ENCODE results near the gene ZNF644.
"Not testable (repeated sequence)": the region's sequence is repeated elsewhere in the genome, so short reads cannot be mapped to it uniquely, and the experiment has no call there.

ZNF644 gene

DNA sequence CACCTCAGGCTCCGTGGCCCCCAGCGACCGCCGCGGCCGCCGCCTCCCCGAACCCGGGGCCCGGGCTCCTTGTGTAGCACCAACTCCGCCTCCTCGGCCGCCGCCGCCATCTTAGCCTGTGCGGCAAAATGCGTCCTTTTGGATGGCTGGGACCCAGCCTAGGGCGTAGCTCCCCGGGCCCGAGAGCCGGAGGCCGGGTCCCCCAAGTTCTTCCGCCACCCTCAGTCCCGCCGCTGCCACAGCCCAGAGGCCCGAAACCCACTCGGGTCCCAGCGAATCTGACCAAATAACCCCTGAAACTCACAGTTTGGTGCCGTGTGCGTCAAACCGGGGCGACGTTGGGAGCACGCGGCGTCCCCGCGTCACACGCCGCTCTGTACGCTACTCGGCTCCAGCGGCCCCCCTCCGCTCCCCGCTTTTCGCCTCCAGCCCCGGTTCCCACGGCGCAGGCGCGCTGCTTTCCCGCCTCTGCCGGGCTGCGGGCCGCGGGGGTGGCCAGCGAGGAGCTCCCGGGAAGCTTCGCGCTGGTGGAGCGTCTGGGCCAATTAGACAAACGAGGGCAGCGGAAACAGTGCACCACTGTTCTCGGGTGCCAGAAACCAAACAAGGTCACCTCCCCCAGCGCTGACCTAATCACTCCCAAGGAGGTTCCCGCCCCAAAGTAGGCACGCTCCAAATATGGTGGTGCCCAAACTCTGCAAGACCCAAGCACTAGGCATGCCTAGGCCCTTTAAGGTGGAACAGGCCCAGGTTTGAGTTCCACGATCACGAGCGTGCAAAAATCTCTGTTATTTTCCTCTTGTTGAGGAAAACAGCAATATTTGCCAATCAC is at the start of gene ZNF644:
ZNF644 (minus strand) TSS at position 350 of the 832 bp plus-strand sequence. CDS start 39,682 bp downstream, outside the sequence.
- peak; percentile 97 for DNase-seq

DNA sequence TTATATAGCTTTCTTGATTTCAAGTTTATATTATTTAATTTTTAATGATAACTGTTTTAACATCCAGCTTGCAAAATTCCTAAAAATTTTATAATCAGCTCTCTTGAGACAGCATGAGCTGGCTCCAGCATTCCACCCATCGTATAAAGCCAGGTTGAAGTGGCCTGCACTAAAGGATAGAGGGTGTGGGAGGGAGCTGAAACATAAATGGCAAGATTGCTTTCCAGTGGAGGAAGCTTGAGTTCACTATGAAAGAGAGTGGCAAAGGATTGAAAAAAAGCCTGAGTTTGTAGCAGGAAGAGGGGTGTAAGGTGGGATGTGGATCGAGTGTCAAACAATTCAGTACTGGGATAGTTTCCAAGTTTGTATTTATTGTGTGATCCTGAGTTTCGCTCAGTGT is 48.5 kb upstream of the ZNF644 start:
- peak; percentile 66 for DNase-seq

DNA sequence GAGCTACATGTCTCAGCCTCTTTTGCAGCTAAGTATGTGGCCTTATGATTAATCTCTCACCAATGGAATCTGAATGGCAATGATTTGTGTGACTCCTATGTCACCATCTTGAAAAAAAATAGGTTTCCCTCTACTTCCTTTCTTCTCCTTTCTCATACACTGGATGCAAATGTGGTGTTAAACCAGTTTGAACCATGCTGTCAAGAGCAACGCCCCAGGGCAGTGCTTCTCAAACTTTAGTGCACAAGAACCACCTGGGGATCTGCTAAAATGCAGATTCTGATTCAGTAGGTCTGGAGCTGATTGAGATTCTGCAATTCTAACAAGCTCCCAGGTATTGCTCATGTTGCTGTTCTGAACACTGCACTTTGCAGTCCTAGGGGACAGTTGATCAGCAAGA is 44.7 kb upstream of the ZNF644 start:
- no peak for DNase-seq

DNA sequence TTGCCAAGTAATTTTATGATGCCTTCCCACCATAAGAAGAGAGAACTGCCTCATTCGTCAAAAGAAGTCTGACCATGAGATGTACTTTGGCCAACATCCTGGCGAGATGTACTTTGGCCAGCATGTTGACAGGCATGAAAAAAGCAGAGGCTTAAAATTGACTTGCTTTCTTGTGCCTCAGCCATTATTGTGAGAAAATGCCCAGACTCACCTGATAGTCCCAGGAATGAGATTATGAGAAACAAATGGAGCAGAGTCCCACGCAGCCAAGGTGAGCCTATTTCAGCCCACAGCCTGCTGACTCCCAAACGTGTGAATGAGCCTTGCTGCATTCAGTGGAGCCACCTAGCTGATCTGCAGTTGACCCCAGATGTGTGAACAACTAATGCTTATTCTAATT is 43.5 kb upstream of the ZNF644 start:
- DNase-seq = no peak

DNA sequence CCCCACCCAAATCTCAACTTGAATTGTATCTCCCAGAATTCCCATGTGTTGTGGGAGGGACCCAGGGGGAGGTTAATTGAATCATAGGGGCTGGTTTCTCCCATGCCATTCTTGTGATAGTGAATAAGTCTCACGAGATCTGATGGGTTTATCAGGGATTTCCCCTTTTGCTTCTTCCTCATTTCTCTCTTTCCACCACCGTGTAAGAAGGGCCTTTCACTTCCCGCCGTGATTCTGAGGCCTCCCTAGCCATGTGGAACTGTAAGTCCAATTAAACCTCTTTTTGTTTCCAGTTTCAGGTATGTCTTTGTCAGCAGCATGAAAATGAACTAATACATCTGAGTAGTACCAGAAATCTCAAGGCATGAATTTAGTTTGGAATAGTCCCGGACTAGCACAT is 41.6 kb upstream of the ZNF644 start:
- DNase-seq = not testable (repeated sequence)

DNA sequence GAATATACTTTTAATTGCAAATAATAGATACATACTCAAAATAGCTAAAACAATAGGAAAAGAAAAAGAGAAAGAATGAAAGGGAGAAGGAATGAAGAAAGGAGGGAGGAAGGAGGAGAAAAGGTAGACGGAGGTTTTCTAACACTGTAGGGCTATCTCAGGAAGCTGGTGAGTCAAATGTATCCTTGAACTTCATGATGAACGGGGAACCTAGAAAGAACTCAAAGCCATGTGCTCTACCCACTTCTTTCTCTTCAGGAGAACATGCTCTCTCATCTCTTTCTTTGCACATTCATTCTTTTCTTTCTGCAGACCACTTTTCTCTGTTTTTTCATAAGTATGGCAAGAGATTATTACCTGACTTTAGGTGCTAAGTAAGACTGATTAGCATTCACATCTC is 37.3 kb upstream of the ZNF644 start:
- peak; percentile 24 for DNase-seq

DNA sequence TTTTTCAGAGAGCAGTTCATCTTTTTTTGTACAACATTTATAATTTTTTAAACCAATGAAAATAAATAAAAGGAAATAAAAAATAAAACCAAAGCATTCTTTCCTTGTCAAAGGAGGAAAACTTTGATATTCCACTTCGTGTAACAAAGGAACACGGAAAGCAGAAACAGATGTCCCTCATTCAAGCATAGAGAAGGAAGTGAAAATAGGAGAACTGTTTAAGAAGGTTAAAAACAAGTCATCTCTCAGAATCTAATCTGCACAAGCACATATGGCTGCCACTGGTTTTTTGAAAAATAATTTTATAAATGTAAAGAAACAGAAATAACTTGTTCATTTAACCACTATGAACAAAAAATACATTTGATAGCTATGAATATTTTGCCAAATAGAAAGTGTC is 35.9 kb upstream of the ZNF644 start:
- no peak for DNase-seq

DNA sequence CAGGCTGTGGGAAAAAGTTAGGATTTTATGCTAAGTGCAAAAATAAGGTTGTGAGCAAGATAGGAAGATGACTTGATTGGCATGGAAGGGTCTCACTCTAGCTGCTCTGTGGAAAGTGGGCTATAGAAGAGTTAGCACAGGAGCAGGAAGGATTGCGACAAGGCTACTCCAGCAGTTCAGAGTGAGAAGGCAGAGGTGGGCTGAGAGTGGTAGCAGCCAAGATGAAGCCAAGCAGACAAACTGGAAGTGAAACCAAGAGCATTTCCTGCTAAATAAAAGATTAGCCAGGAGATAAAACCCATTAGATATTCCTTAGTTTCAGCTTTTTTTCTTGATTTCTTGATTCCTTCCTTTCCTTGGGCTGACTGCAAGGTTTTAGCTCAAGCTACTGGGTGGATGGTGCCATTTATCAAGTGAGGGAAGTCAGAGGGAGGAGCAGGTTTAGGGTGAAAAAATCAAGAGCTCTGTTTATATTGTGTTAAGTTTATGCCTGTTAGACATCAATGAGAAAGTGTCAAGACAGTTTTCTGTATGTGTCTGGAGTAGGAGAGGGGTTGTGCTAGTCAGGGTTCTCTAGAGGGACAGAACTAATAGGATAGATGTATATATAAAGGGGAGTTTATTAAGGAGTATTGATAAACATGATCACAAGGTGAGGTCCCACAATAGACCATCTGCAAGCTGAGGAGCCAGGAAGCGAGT is 33.1 kb upstream of the ZNF644 start:
- no peak for DNase-seq

DNA sequence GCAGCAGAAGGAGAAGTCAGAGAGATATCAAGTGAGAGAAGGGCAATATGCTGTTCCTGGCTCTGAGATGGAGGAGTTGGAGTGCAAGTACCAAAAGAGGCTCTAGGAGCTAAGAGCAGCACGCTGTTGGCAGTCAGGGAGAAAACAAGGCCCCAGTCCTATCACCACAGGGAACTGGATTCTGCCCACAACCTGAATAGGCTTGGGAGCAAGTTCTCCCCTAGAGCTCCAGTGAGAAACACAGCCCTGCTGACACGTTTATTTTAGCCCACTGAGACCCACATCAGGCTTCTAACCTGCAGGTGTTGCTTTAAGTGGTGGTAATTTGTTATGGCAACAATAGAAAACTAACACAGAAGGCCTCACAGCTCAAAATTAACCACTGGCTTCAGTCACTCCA is 31.8 kb upstream of the ZNF644 start:
- no peak for DNase-seq

DNA sequence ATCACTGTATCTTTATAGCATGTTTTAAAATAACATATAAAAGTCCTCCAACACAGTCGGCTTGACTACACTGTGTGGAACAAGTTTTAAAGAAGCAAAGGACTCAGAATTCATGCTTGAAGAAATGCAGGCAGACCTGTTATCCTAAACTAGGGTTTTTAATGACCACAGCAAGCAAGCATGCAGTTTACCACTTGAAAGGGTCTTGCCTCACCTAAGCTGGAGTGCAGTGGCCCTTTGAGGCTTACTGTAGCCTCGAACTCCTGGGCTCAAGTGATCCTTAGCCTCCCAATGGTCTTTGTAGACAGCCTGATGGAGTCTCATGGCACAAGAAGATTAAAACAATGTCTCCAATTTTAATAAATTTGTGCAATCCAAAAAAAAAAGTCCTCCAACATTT is 27.7 kb upstream of the ZNF644 start:
- not testable (repeated sequence) for DNase-seq

DNA sequence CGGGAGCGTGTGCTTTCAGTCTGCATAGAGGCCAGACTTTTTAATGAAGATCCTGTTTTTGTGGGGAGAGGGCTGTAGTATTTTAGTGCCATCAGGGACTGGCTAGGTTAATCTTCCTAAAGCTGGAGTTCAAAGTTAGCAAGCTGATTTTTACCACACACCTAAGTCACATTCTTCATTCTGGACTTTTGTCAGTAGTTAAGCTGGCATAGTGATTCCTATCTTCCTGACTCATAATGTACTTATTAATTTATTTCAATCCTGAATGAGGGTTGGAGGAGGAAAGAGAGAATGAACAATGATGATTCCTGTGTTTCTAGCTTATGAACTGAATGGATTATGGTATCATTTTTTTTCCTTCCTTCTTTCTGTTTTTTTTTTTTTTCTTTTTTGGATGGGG is 24.9 kb upstream of the ZNF644 start:
- no peak for DNase-seq

DNA sequence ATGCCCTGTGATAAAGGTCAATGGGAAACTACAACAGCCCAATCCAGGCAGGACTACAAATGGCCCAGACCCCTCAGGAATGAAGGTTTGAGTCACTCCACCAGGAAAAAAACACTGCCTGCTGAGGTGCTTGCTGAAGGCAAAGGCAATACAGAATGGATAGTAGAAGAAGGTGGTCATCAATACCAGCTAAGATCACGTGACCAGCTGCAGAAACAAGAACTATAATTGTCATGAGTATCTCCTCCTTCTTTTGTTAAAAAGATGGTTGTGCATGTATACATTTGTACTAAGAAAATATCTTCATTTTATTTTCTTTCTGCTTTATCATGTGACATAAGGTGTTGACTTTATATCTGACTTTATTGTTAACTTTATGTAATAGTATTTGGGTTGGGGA is 23.4 kb upstream of the ZNF644 start:
- no peak for DNase-seq

DNA sequence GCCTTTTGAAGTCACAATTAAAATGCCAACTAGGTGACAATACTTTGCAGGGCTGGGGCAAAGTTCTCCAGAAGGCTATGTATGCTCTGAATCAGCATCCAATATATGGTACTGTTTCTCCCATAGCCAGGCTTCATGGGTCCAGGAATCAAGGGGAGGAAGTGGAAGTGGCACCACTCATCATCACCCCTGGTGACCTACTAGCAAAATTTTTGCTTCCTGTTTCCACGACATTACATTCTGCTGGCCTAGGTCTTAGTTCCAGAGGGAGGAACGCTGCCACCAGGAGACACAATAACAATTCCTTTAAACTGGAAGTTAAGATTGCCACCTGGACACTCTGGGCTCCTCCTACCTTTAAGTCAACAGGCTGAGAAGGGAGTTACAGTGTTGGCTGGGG is 22.9 kb upstream of the ZNF644 start:
- DNase-seq = not testable (repeated sequence)

DNA sequence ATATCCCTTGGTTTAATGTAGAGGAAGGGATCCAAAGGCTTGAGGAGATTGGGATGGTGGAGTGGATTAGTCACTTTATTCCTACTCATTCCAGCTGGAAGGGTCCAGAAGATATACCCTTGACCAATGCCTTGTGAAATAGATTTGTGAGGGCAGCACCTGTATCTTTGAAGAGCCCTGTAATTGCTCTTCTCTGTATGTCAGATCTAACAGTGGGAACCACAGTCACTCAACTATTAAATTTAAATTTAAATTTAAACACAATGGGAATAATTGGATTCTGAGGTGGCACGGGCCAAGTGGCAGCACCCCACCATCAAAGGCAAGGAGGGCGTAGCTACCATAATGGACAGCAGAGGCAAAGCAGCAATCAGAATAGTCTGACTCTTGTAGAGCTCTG is 20.5 kb upstream of the ZNF644 start:
- not testable (repeated sequence) for DNase-seq

DNA sequence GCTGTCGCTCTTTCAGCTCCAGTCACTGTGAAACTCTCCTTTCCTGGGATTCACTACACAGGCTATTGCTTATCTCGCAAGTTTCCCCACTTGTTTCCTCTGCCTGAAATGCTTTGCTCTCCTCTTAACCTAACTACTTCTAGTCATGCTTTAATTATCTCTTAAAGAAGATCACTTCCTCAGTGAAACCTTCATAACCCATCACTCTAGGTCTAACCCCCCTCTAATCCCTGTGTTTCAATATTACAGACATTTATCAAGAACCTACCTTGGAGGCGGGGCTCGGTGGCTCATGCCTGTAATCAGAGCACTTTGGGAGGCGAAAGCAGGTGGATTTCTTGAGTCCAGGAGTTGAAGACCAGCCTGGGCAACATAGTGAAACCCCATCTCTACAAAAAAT is 16.7 kb upstream of the ZNF644 start:
- no peak for DNase-seq

DNA sequence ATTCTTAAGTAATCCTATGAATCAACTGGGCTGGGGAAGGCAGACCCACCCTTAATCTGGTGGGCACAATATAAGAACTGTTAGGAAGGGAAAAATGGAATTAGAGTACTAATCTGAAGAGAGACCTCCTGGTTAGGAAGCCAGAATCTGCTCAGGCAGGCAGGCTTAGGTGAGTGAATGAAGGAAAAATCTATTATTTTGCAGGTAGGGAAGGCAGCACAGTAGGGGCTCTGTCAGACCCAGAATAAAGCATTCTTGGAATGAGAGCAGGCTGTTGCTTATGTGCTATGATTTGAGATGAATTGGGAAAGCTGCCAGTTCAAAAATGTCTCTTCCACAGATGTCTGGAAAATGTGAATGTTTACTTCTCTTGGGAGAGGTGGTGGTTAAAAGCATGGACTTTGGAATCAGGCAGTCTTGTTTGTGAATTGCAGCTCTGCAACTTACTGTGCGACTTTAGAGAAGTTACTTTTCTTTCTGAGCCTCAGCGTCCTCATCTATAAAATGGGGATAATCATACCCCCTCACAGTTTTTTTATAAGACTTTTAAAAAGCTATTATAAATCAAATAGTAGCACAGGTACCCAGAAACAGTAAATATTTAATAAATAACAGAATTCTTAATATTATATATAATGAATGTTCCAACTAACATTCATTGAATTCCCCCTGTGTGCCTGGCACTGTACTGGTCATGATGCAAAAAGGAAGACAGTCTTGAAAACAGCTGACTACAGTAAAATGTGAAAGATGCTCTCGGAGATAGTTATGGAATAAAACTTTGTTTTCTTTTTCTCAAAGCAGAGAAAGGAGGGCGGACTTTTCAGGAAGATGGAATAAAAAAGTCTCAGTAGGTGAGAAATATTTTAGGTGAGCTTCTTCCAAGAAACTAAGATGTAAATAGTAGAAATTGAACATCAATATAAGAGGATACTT is 15.3 kb upstream of the ZNF644 start:
- no peak for DNase-seq

DNA sequence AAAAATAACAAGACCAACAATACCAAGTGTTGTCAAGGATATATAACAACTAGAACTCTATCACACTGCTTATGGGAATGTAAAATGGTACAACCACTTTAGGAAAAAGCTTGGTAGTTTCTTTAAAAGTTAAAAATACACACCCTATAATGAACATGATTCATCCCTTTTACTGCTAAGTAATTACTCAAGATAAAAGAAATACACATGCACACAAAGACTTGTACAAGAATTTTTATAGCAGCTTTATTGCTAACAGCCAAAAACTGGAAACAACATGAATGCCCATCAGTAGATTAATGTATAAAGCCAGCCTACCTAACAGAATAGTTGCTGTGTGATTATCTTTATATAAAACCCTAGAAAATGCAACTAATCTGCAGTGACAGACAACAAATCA is 10.5 kb upstream of the ZNF644 start:
- DNase-seq = no peak

DNA sequence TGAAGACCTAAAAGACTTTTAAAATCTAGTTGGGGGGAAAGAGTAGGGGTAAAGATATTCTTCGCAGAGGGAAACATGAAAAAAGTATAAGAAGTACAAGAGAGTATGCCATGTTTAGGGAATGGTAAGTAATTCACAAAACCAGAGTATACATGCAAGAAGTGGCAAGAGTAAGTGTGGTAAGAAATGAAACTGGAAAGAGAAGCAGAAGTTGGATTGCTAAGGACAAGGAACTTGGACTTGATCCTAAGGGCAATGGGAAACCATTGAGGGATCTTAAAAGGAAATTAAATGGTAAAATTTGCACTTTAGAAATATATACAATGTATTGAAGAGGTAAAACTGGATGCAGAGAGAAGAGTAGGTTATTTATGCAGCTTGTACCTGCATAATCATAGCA is 9.2 kb upstream of the ZNF644 start:
- DNase-seq = no peak

DNA sequence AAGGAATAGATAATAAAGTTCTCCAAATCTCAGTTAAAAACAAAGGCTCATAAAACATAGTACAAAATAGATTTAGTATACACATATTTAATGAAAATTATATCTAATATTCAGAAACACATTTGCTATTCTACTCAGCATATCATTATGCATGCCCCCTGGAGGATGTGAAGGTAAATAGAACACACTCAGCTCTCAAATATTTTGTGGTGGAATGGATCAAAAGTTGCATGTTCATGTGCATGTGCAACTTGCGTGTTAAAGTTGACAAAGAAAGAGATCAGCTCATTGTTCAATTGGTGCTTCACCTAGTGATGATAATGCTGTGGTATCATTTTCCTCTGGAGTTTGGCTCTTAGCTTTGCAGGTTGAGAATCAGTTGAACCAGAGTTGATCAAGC is 4.9 kb upstream of the ZNF644 start:
- no peak for DNase-seq

DNA sequence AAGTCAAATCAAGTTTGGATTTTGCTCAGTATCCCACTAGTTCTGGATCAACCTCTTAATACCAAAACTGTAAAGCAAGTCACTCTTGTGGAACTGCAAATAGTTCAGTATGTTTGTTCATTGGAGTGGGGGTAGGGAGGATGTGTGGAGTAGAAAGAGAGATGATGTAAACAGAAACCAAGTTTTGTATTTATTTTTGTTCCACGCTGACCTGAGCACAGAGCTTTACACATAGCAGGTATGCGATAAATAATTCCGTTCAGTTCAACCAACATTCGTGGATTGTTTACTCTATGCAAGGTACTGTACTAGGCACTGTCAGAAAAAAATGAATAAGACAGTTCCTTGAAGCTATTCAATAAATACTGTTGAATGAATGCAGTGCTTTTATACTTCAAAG is 4.5 kb upstream of the ZNF644 start:
- no peak for DNase-seq

DNA sequence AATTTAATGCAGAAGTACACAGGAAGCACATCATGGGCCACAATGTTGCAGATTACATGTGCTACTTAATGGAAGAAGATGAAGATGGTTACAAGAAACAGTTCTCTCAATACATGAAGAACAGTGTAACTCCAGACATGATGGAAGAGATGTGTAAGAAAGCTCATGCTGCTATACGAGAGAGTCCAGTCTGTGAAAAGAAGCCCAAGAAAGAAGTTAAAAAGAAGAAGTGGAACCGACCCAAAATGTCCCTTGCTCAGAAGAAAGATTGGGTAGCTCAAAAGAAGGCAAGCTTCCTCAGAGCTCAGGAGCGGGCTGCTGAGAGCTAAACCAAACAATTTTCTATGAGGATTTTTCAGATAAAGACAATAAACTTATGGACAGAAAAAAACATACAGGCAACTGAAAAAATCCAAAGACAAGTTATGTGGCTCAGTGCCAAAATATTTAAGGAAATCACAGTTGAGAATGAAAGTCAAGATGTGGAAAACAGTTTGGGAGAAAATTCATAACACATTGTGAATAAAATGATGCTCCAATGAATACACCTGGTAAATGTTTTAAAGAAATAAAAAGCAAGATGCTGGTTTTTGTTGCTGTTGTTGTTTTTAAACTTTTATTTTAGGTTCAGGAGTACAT is 2.8 kb upstream of the ZNF644 start:
- DNase-seq = no peak

DNA sequence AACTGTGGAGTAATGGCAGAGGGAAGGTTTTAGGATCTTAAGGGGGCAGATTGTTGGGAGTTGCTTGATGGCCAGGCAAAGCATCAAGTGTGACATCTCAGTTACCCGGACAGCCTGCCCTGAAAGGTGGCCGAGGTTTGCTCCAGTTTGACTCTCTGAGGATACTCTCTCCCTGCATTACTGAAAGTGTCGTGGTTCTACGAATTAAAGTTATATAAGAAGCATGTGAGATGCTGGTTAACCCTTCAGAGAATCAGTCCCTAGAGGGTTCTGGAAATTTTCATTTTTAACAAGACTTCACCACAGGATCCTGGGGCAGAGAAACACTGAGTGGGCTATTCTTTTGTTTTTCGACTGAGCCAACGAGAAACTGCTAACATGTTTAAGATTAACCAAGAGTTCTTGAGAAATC is 689 bp upstream of the ZNF644 start:
- DNase-seq = no peak

Data from NCI-H82 (cell line).